Progenitor cell of endocrine pancreas (in vitro differentiated cells): ENCODE data around the gene SV2A. TPM values are rescaled to one million over a fixed set of nuclear protein-coding genes. Genes with fewer than 3 reads are reported as not detected.

ENCODE experiments used
- DNase-seq: peaks from one replicate; pipeline ENCODE4 v3.0.0; 2021; ENCODE audit warnings: low spot score; ENCODE audit not compliant: unreplicated experiment
- H3K27ac Mint-ChIP-seq: 2 replicates; pipeline ENCODE4 v1.8.0; 2021; ENCODE audit warnings: mild to moderate bottlenecking, moderate library complexity, mixed read lengths
- H3K27me3 Mint-ChIP-seq: 2 replicates; pipeline ENCODE4 v1.8.0; 2021; ENCODE audit warnings: mixed read lengths
- H3K36me3 Mint-ChIP-seq: 2 replicates; pipeline ENCODE4 v1.8.0; 2022; ENCODE audit warnings: mixed read lengths; ENCODE audit not compliant: insufficient read depth
- H3K4me1 Mint-ChIP-seq: 2 replicates; pipeline ENCODE4 v1.8.0; 2021; ENCODE audit warnings: low read depth, mixed read lengths
- H3K4me3 Mint-ChIP-seq: 2 replicates; pipeline ENCODE4 v1.8.0; 2021; ENCODE audit warnings: low read depth, mild to moderate bottlenecking, moderate library complexity, mixed read lengths
- H3K9me3 Mint-ChIP-seq: 2 replicates; pipeline ENCODE4 v1.8.0; 2021; ENCODE audit warnings: low read depth, mixed read lengths
- CTCF ChIP-seq: fragments of 200-600 bp; sonication (generic); IDR thresholded peaks from one replicate; pipeline ENCODE4 v1.5.0; 2021; ENCODE audit warnings: antibody characterized with exemption, mild to moderate bottlenecking; ENCODE audit not compliant: unreplicated experiment
- total RNA-seq: library from RNA; stranded (reverse); gene quantifications from 2 replicates; pipeline ENCODE4 v1.2.1, GENCODE V29; 2021

SV2A gene
- total RNA-seq, 1 donor from 2014 or later, result 16.9 TPM

GRCh38 chr1:149936170-149936991, 18.7 kb upstream of the SV2A start, which contains the start of gene MTMR11:
Gene MTMR11 (minus strand): TSS chr1:149936879. CDS start chr1:149936647, 232 bp downstream.
- H3K27ac Mint-ChIP-seq, result peak within 1 kb of the TSS; percentile 80
- no peaks in the 10 kb centered on the region for H3K36me3 Mint-ChIP-seq
- no peak for DNase-seq
- no peaks in the 10 kb centered on the region for H3K9me3 Mint-ChIP-seq
- peaks cover 14% of the 10 kb centered on the region for H3K27me3 Mint-ChIP-seq
- peaks cover 32% of the 10 kb centered on the region for H3K4me1 Mint-ChIP-seq
- TF ChIP-seq CTCF, result no peak
- H3K4me3 Mint-ChIP-seq, result peak within 1 kb of the TSS; percentile 74

- TF ChIP-seq CTCF, result no peak
- H3K27ac Mint-ChIP-seq, result no peak overlapping the region
- no peak for DNase-seq
- peaks cover 29% of the 10 kb centered on the region for H3K4me1 Mint-ChIP-seq
- H3K36me3 Mint-ChIP-seq, result no peaks in the 10 kb centered on the region
- no peak overlapping the region for H3K4me3 Mint-ChIP-seq
- H3K27me3 Mint-ChIP-seq, result peaks cover 16% of the 10 kb centered on the region
- no peaks in the 10 kb centered on the region for H3K9me3 Mint-ChIP-seq
Measured at GRCh38 chr1:149934356-149934755, 16.7 kb upstream of the SV2A start.

GRCh38 chr1:149933208-149933607, 15.6 kb upstream of the SV2A start:
- Mint-ChIP-seq H3K27ac (no peak overlapping the region), H3K9me3 (no peaks in the 10 kb centered on the region), H3K27me3 (peaks cover 16% of the 10 kb centered on the region), H3K36me3 (no peaks in the 10 kb centered on the region), H3K4me3 (no peak overlapping the region), H3K4me1 (peaks cover 29% of the 10 kb centered on the region)
- no peak for DNase-seq
- no peak for TF ChIP-seq CTCF

- Mint-ChIP-seq H3K9me3 (no peaks in the 10 kb centered on the region), H3K4me1 (peaks cover 27% of the 10 kb centered on the region), H3K4me3 (no peak overlapping the region)
Measured at GRCh38 chr1:149932474-149932873, 14.8 kb upstream of the SV2A start.

More at GRCh38 chr1:149932474-149932873, 14.8 kb upstream of the SV2A start:
- no peak for DNase-seq
- H3K27ac Mint-ChIP-seq, result no peak overlapping the region
- TF ChIP-seq CTCF, result no peak
- peaks cover 16% of the 10 kb centered on the region for H3K27me3 Mint-ChIP-seq
- H3K36me3 Mint-ChIP-seq, result no peaks in the 10 kb centered on the region
